Measurements from ENCODE around the gene ACTRT2. TPM values are rescaled to one million over a fixed set of nuclear protein-coding genes. Genes with fewer than 3 reads are reported as not detected.

ACTRT2 gene
- total RNA-seq, 1 experiment from 2014 or later = not detected

- H3K27ac Mint-ChIP-seq = no peak within 1 kb of the TSS
- peak; percentile 61 for DNase-seq
- Histone ChIP-seq H3K4ac (ENCODE audit: low read depth, low read length) (no peak within 1 kb of the TSS), H2BK5ac (ENCODE audit: insufficient read length, low read length) (no peak within 1 kb of the TSS), H2AK5ac (ENCODE audit: insufficient read length, low read length) (no peak within 1 kb of the TSS), H3K27me3 (ENCODE audit: insufficient read depth, low read length) (peaks cover 81% of the 10 kb centered on the region), H3K79me1 (ENCODE audit: insufficient read depth, low read depth, low read length, poor library complexity, severe bottlenecking) (no peaks in the 10 kb centered on the region), H2AFZ (ENCODE audit: low read length) (no peak within 1 kb of the TSS), H3K27ac (ENCODE audit: insufficient read length, low read depth, low read length) (no peak within 1 kb of the TSS), H2BK12ac (ENCODE audit: insufficient read length, low read depth, low read length) (no peak within 1 kb of the TSS), H3K14ac (ENCODE audit: insufficient read depth, low read length) (no peak within 1 kb of the TSS), H3K4me1 (ENCODE audit: insufficient read depth, low read length) (peaks cover 4% of the 10 kb centered on the region; the same call in 1 of the 2 replicates), H2BK15ac (ENCODE audit: low read depth, low read length) (no peak within 1 kb of the TSS), H3K18ac (ENCODE audit: insufficient read length, low read depth, low read length) (no peak within 1 kb of the TSS), H2BK120ac (ENCODE audit: low read depth, low read length, poor library complexity, severe bottlenecking) (no peak within 1 kb of the TSS), H3K79me2 (ENCODE audit: insufficient read depth, low read length) (no peaks in the 10 kb centered on the region), H3K9ac (ENCODE audit: extremely low read depth, insufficient read length, low read length) (no peak within 1 kb of the TSS), H4K5ac (ENCODE audit: insufficient read length, low read depth, low read length) (no peak within 1 kb of the TSS), H3K23me2 (ENCODE audit: insufficient read length, low read depth, low read length, poor library complexity, severe bottlenecking) (peaks cover 12% of the 10 kb centered on the region), H4K8ac (replicated peaks; ENCODE audit: insufficient read length, low read depth, low read length) (no peak within 1 kb of the TSS), H2BK20ac (ENCODE audit: low read depth, low read length, poor library complexity, severe bottlenecking) (no peak within 1 kb of the TSS), H4K20me1 (ENCODE audit: control insufficient read depth, insufficient read depth, insufficient read length) (no peaks in the 10 kb centered on the region), H3T11ph (ENCODE audit: low read length) (no peak within 1 kb of the TSS), H4K91ac (ENCODE audit: insufficient read length, low read depth, low read length) (no peak within 1 kb of the TSS), H3K9me3 (ENCODE audit: control insufficient read depth, low read depth, low read length) (no peaks in the 10 kb centered on the region), H3K4me2 (ENCODE audit: insufficient read depth, insufficient read length, low read length) (peak within 1 kb of the TSS; percentile 48), H3K23ac (ENCODE audit: insufficient read length, low read depth, low read length) (no peak within 1 kb of the TSS), H3K56ac (ENCODE audit: insufficient read length, low read depth, low read length) (no peak within 1 kb of the TSS)
- no peaks in the 10 kb centered on the region for H3K9me3 Mint-ChIP-seq
- TF ChIP-seq CTCF (conservative IDR thresholded peaks at IDR 0.05) = no peak
- H3K4me3 Mint-ChIP-seq = peak within 1 kb of the TSS; percentile 71 to 90
- peaks cover 86% of the 10 kb centered on the region for H3K27me3 Mint-ChIP-seq (ENCODE audit: low read depth)
- peaks cover 4 to 21% of the 10 kb centered on the region in 2 experiments for H3K4me1 Mint-ChIP-seq
- no peaks in the 10 kb centered on the region for H3K36me3 Mint-ChIP-seq (ENCODE audit: insufficient read depth in 1 of 3, low read depth in 3 of 3)
- no CpG with 5 or more reads among the region's 106 CpGs for WGBS (ENCODE audit: extremely low coverage, insufficient read length, low lambda C conversion rate)
Measured at GRCh38 chr1:3068564-3069431, 47.5 kb downstream of the ACTRT2 start, which contains the start of gene PRDM16. PRDM16 (plus strand) TSS chr1:3069203; CDS start chr1:3069260, 57 bp downstream.
